Measurements from ENCODE around the gene HEPN1. TPM values are rescaled to one million over a fixed set of nuclear protein-coding genes. Genes with fewer than 3 reads are reported as not detected.

HEPN1 gene
- total and polyA plus RNA-seq, 10 donors, result 0.25 TPM; not detected in 9

- WGBS, 5 donors, result 62 to 67% (median 66%) methylated on average over 3 of the region's 3 CpGs
- peaks cover 0 to 90% (median 16%) of the 10 kb centered on the region in 7 donors for H3K27me3 ChIP-seq (replicated peaks in 1 of 7)
- H3K9me3 ChIP-seq, result no peaks in the 10 kb centered on the region
- TF ChIP-seq CTCF (IDR thresholded peaks at IDR 0.05 in 8 of 11, conservative IDR thresholded peaks at IDR 0.05 in 3 of 11) (no peak), POLR2A (IDR thresholded peaks at IDR 0.05) (no peak), POLR2AphosphoS5 (IDR thresholded peaks at IDR 0.05) (no peak)
- H3K4me3 ChIP-seq, result peak overlapping the region in 3 of 8 donors; percentile 49 to 80 (median 50)
- H3K36me3 ChIP-seq, result no peaks in the 10 kb centered on the region
- H3K4me1 ChIP-seq, result peaks cover 13 to 47% (median 37%) of the 10 kb centered on the region in 6 donors
- peak; percentile 79 for DNase-seq
- intact Hi-C loops (cut with DNase I; ENCODE audit: low total_unique reads), result no loop called here
- peak overlapping the region in 1 of 8 donors; percentile 89 for H3K27ac ChIP-seq
Observed at GRCh38 chr11:124875401-124875800, 43.6 kb upstream of the HEPN1 start.

GRCh38 chr11:124875943-124876817 lies 42.9 kb upstream of the HEPN1 start:
- peak overlapping the region; percentile 40 to 80 (median 50) for H3K4me3 ChIP-seq
- peaks cover 0 to 82% (median 9%) of the 10 kb centered on the region in 7 donors for H3K27me3 ChIP-seq (replicated peaks in 1 of 7)
- peaks cover 13 to 55% (median 38%) of the 10 kb centered on the region in 6 donors for H3K4me1 ChIP-seq
- intact Hi-C loops (cut with DNase I; ENCODE audit: low total_unique reads), result no loop called here
- 1 to 2% (median 1%) methylated on average over 21 to 69 of the region's 69 CpGs for WGBS, 5 donors
- peak overlapping the region; percentile 62 to 90 (median 88) for H3K27ac ChIP-seq
- TF ChIP-seq CTCF (IDR thresholded peaks at IDR 0.05 in 8 of 11, conservative IDR thresholded peaks at IDR 0.05 in 3 of 11) (peak in 10 of 11 experiments; percentile 54 to 84 (median 70)), POLR2AphosphoS5 (IDR thresholded peaks at IDR 0.05) (peak; percentile 86 to 91 (median 88)), POLR2A (IDR thresholded peaks at IDR 0.05) (no peak)
- H3K9me3 ChIP-seq, result no peaks in the 10 kb centered on the region
- no peaks in the 10 kb centered on the region for H3K36me3 ChIP-seq
- peak; percentile 95 for DNase-seq

- TF ChIP-seq POLR2AphosphoS5 (IDR thresholded peaks at IDR 0.05) (peak; percentile 32 to 67 (median 50)), CTCF (IDR thresholded peaks at IDR 0.05 in 8 of 11, conservative IDR thresholded peaks at IDR 0.05 in 3 of 11) (no peak)
- intact Hi-C loops (cut with DNase I; ENCODE audit: low total_unique reads), result no loop called here
- H3K27ac ChIP-seq, result peak overlapping the region; percentile 62 to 90 (median 88)
- peak overlapping the region; percentile 40 to 80 (median 50) for H3K4me3 ChIP-seq
- peaks cover 0 to 74% (median 8%) of the 10 kb centered on the region in 7 donors for H3K27me3 ChIP-seq (replicated peaks in 1 of 7)
- 8 to 15% (median 14%) methylated on average over 30 of the region's 30 CpGs for WGBS, 5 donors
- peaks cover 13 to 59% (median 39%) of the 10 kb centered on the region in 6 donors for H3K4me1 ChIP-seq
- H3K36me3 ChIP-seq, result no peaks in the 10 kb centered on the region
- no peaks in the 10 kb centered on the region for H3K9me3 ChIP-seq
- peak; percentile 80 for DNase-seq
Observed at GRCh38 chr11:124876818-124877630, 42.0 kb upstream of the HEPN1 start.
